HG03175 (cell line): ENCODE results near the gene SST.

Experiments used
- ATAC-seq: cut with Tn5 transposase; IDR thresholded peaks from one replicate; pipeline ENCODE4 v1.9.1; 2021; ENCODE audit warnings: mild to moderate bottlenecking, moderate library complexity; ENCODE audit not compliant: unreplicated experiment

The SST gene

DNA sequence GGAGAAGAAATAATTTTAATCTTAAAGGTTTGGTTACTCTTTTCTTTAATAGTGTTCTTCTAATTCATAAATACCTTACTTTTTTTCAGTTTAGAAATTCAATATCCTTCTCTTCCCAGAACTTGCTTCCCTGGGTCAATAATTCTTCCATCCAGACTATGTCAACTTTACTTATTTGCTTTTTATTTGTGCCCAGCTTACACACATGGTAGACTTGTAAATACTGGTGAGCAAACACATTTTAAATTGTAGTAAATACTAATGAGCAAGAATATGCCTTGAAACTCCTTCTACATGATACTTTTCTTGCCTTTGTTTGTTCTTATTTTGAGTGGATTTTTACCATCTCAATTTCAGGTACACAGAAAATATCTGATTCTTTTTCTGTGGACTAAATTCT, 33.7 kb downstream of the SST start:
- ATAC-seq = no peak

DNA sequence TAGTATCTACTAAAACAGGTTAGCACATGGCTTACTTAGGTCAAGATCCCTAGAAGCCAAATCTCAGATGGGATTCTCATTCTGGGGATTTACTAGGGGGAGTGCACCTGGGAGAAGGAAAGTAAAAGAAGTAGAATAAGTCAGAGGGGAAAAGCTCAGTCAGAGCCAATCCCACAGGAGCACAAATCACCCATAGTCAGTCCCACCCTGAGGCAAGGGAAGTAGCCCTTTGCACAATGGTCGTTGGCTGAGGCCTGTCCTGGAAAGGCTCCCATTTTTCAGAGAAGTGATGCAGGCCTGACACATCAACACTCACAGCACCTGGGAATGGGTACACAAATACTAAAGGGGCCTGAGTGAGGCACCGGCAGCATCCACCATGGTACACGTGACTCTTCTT, 39.8 kb downstream of the SST start:
- no peak for ATAC-seq

DNA sequence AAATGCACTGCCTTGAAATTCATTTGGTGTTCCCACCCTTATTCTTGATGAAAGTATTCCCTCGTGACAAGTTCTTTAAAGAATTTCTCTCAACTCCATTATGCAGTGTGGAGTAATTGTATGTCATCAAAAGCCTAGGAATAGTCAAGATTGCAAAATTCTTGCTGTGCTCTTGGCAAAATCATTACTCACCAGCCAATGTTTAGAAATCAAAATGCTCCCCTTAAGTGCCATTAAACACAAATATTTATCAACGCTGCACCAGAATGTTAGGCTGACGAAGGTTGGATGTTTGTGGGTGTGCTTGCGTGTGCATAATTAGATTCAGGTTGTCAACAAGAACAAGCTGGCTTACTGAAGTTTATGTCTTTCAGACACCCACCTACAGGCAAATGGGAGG, 40.5 kb downstream of the SST start:
- ATAC-seq = no peak

DNA sequence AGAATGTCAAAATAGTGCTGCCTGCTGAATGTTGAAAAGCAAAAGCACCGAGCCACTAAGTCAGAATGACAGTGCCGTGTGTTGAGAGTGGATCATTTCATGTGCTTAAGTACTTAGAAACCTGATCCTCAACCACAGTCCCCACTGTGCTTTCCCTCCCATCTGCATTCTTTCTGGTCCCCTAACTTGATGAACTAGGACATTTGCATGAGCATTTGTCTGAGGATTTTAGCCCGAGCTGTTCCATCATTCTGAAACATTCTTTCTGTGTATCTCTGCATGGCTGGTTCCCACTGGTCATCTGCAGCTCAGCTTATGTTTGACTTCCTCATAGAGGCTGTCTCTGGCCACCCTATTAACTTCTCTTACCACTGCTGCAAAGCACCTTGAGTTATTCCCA, 42.0 kb downstream of the SST start:
- ATAC-seq = no peak

DNA sequence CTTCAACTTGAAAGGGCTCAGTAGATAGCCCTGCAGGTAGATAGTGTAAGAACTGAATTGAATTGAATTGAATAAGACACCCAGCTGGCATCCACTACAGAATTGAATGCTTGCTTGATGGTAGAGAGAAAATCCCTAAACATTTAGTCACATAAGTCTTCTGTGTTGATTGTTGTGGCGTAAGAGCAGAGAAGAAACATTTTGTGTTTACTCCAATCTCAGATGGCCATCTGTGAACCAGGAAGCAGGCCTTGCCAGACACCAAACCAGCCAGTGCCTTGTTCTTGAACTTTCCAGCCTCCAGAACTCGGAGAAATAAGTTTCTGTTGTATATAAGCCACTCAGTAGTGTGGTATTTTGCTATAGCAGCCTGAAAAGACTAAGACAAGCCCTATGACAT, 43.6 kb downstream of the SST start:
- no peak for ATAC-seq

DNA sequence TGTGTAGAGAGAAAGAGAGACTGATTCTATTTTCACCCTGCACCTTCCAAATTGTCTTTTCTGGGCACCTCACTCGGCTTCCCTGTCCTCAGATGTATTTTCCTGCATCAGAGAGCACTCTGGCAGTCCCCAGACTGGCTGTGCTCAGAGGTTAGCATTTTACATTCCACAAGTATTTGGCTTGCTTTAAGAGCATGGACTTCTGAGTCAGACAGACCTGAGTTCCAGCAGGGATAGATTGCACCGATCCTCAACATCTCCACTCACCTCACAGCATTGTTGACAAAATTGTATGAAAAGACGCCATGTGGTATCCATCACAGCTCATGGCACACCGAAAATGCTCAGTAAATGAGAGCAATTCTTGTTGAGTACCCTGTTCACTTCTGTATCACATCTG, 45.6 kb downstream of the SST start:
- no peak for ATAC-seq

DNA sequence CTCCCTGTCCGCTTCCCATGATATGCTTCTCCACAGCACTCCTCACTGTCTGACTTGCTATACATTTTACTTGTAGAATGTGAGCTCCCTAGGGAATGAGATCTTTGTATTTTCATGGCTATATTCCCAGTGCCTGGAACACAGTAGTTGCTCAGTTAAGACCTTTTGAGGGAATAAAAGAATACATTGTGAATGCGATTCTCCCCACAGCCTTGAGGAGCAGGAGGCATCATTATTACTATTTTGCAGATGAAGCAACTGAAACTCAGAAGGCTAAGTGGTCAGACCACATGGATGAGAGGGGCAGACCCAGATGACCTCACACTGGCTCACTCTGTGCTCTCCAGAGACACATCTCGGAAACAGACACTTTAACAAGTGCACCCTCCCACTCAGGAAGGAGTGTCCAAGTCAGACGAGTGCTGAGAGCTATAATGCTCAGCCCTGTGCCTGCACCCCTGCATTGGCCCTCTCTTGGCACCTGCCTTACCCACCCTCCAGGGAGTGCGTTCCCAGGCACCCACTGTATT, 46.8 kb downstream of the SST start:
- no peak for ATAC-seq

DNA sequence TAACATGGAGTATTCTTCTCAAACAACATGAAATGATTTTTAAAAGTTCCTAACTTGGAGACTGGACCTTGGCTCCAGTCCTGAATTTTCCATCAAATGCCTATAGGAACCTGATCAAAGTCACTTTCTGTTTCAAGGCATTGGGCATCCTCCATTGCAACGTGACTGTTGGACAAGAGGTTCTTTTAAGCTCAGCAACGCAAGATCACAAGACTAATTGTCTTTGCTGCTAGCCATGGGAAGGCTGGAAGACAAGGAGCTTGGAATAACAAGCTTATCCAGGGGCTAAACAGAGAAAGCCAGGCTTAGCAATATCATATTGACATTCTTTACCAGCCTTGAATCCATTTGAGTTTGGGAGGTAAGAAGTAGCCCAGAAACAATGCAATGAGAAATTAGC, 48.3 kb downstream of the SST start:
- no peak for ATAC-seq

DNA sequence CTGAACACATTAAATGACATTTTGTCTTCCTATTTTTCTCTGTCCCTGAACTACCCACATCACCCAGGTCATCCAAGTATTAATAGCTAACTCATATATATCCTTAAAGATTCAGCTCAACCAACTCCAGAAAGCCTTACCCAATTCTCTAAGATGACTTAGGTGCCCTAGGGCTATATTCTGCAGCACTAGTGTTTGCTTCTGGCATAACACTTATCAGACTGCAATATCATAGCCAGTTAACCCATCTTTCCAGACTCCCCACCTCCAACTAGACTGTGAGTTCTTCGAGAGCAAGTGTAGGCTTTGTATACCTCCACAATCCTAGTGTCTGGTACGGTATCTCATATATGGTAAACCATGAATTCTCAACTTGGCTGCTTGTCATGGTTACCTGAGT, 50.7 kb downstream of the SST start:
- ATAC-seq = no peak
